ENCODE measurements around the gene CASKIN2.
A peak's percentile ranks its signal among the peaks of the same experiment; 100 is the strongest.

- TF ChIP-seq EP300 (IDR thresholded peaks at IDR 0.05; ENCODE audit: borderline replicate concordance) = peak; percentile 22; the same call in 1 of the 2 replicates
- no peak for TF ChIP-seq REST (IDR thresholded peaks at IDR 0.05; ENCODE audit: low read depth)
Observed at GRCh38 chr17:75525806-75526554, 10.6 kb upstream of the CASKIN2 start.

Measured in Ishikawa (cell line).